Upper lobe of left lung (tissue), 4 donors: ENCODE measurements around the gene LILRB1.

Source experiments
- CTCF ChIP-seq, 6 experiments: fragments of 450-650 bp in 4 of 6; fragments of 200-600 bp in 2 of 6; sonication (generic) in 2 of 6; IDR thresholded peaks; one replicate each; pipeline ENCODE4 v1.5.1; 2016 to 2019; ENCODE audit warnings: antibody characterized with exemption in 6 of 6
- EP300 ChIP-seq, 4 donors: sonication (generic); formaldehyde crosslinking; IDR thresholded peaks; one replicate each; pipeline ENCODE4 v1.5.1; 2017; ENCODE audit warnings: antibody characterized with exemption in 4 of 4, control low read depth in 2 of 4
- POLR2A ChIP-seq, 4 donors: fragments of 450-650 bp; IDR thresholded peaks; one replicate each; pipeline ENCODE4 v1.5.1; 2016 to 2017; ENCODE audit warnings: antibody characterized with exemption in 4 of 4, mild to moderate bottlenecking in 2 of 4

- TF ChIP-seq CTCF (IDR thresholded peaks at IDR 0.05) (no peak), EP300 (IDR thresholded peaks at IDR 0.05) (no peak), POLR2A (IDR thresholded peaks at IDR 0.05) (no peak)
These were observed 43.3 kb upstream of the LILRB1 start for GRCh38 chr19:54587026-54587425.
